ENCODE results near the gene C1orf122. TPM values are rescaled to one million over a fixed set of nuclear protein-coding genes. Genes with fewer than 3 reads are reported as not detected.

C1orf122 gene
- total and polyA plus RNA-seq, 4 donors: 4.7 to 70.2 (median 40.3) TPM

GRCh38 chr1:37782491-37782890 is 25.1 kb upstream of the C1orf122 start:
- Histone ChIP-seq H3K36me3 (ENCODE audit: control insufficient read depth in 4 of 4, insufficient read depth in 4 of 4, low read length in 4 of 4) (no peaks in the 10 kb centered on the region), H3K9ac (ENCODE audit: insufficient read depth in 1 of 2, low read length in 2 of 2) (no peak overlapping the region), H3K4me3 (no peak overlapping the region), H3K4me1 (ENCODE audit: control insufficient read depth in 5 of 5, insufficient read depth in 5 of 5, low read length in 5 of 5) (no peaks in the 10 kb centered on the region), H3K9me3 (ENCODE audit: control insufficient read depth in 4 of 4, insufficient read depth in 3 of 4, low read length in 3 of 4) (no peaks in the 10 kb centered on the region), H3K27ac (ENCODE audit: low read depth in 1 of 2, low read length in 1 of 2) (no peak overlapping the region), H3K27me3 (ENCODE audit: control insufficient read depth in 3 of 3, insufficient read depth in 3 of 3, low read length in 2 of 3) (peaks cover 0 to 7% (median 0%) of the 10 kb centered on the region in 3 donors)
- TF ChIP-seq CTCF (IDR thresholded peaks at IDR 0.05; ENCODE audit: control extremely low read depth, extremely low read depth): no peak
- 81 to 87% methylated on average over 17 of the region's 17 CpGs for WGBS, 2 donors
- DNase-seq (no peak), ATAC-seq (ENCODE audit: insufficient read depth, low FRiP score) (no peak)

- 32 to 37% methylated on average over 36 of the region's 36 CpGs for WGBS, 2 donors
- Histone ChIP-seq H3K27ac (ENCODE audit: low read depth in 1 of 2, low read length in 1 of 2) (no peak overlapping the region), H3K9me3 (ENCODE audit: control insufficient read depth in 4 of 4, insufficient read depth in 3 of 4, low read length in 3 of 4) (no peaks in the 10 kb centered on the region), H3K9ac (ENCODE audit: insufficient read depth in 1 of 2, low read length in 2 of 2) (no peak overlapping the region), H3K4me1 (ENCODE audit: control insufficient read depth in 5 of 5, insufficient read depth in 5 of 5, low read length in 5 of 5) (peaks cover 0 to 20% (median 0%) of the 10 kb centered on the region in 5 donors), H3K4me3 (peak overlapping the region; percentile 59), H3K36me3 (ENCODE audit: control insufficient read depth in 4 of 4, insufficient read depth in 4 of 4, low read length in 4 of 4) (no peaks in the 10 kb centered on the region), H3K27me3 (ENCODE audit: control insufficient read depth in 3 of 3, insufficient read depth in 3 of 3, low read length in 2 of 3) (peaks cover 2 to 18% (median 14%) of the 10 kb centered on the region in 3 donors)
- ATAC-seq (ENCODE audit: insufficient read depth, low FRiP score) (no peak), DNase-seq (no peak)
- no peak for TF ChIP-seq CTCF (IDR thresholded peaks at IDR 0.05; ENCODE audit: control extremely low read depth, extremely low read depth)
These were observed 14.5 kb upstream of the C1orf122 start for GRCh38 chr1:37792943-37793686.

GRCh38 chr1:37793773-37794371 is 13.7 kb upstream of the C1orf122 start, which contains the start of gene MANEAL:
MANEAL (plus strand) TSS chr1:37793847; CDS start chr1:37794183, 336 bp downstream.
- H3K4me1 ChIP-seq (ENCODE audit: control insufficient read depth in 5 of 5, insufficient read depth in 5 of 5, low read length in 5 of 5): peaks cover 0 to 20% (median 0%) of the 10 kb centered on the region in 5 donors
- peak; percentile 39 to 69 (median 48) for DNase-seq
- no peaks in the 10 kb centered on the region for H3K9me3 ChIP-seq (ENCODE audit: control insufficient read depth in 4 of 4, insufficient read depth in 3 of 4, low read length in 3 of 4)
- ATAC-seq (ENCODE audit: insufficient read depth, low FRiP score): peak; percentile 83
- H3K9ac ChIP-seq (ENCODE audit: insufficient read depth in 1 of 2, low read length in 2 of 2): no peak within 1 kb of the TSS
- H3K27ac ChIP-seq (ENCODE audit: low read depth in 1 of 2, low read length in 1 of 2): no peak within 1 kb of the TSS
- H3K36me3 ChIP-seq (ENCODE audit: control insufficient read depth in 4 of 4, insufficient read depth in 4 of 4, low read length in 4 of 4): no peaks in the 10 kb centered on the region
- peak within 1 kb of the TSS; percentile 59 for H3K4me3 ChIP-seq
- WGBS, 2 donors: 0 to 1% methylated on average over 56 to 81 of the region's 82 CpGs
- TF ChIP-seq CTCF (IDR thresholded peaks at IDR 0.05; ENCODE audit: control extremely low read depth, extremely low read depth): no peak
- H3K27me3 ChIP-seq (ENCODE audit: control insufficient read depth in 3 of 3, insufficient read depth in 3 of 3, low read length in 2 of 3): peaks cover 0 to 18% (median 14%) of the 10 kb centered on the region in 3 donors

Measured in lung (tissue), 12 donors.